Fibroblast of gingiva (primary cell): Measurements from ENCODE around the gene GPR180.

Source experiments
- DNase-seq: peaks from one replicate; pipeline ENCODE4 v3.0.0-alpha.2; 2011; ENCODE audit warnings: low read depth

Gene GPR180

DNA sequence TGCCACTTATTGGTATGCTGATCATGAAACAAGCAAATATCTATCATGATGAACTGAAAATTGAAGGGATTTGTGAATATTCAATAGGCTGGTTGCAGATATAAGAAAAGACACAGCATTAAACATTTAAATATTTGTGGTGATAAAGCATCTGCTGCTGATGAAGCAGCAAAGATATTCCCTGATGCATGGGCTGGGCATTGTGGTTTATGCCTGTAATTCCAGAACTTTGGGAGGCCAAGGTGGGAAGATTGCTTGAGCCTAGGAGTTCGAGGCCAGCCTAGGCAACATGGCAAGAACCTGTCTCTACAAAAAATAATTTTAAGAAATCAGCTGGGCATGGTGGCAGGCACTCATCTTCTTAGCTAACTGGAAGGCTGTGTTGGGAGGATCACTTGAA is 54.5 kb downstream of the GPR180 start:
- DNase-seq = no peak

DNA sequence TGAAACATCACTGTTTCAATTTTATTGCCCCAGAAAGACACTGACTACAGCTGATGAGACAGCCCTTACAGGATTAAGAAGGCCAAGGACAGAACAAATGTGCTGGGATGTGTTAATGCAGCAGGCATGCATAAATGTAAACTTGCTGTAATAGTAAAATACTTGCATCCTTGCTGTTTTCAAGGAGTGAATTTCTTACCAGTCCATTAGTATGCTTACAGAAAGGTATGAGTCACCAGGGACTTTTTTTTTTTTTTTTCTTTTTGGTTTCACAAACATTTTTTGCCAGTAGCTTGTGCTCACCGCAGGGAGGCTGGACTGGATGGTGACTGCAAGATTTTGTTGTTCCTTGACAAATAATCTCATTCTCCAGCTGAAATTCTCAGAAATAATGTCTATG is 55.1 kb downstream of the GPR180 start:
- peak; percentile 95 for DNase-seq

DNA sequence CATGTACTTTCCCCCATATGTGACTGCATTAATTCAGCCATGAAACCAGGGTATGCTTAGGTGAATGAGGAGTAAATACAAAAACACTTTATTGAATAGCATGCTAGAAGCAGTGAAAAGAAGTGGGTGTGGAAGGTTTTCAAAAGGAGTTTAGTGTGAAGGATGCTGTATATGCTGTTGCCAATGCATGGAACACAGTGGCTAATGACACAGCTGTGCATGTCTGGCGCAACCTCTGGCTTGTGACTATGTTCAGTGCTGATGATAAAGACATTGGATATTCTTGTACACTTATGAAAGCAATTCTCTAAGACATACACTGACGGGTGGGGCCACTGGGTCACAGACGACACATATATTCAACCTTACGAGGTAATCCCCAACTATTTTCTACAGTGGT is 55.5 kb downstream of the GPR180 start:
- DNase-seq = peak; percentile 46

DNA sequence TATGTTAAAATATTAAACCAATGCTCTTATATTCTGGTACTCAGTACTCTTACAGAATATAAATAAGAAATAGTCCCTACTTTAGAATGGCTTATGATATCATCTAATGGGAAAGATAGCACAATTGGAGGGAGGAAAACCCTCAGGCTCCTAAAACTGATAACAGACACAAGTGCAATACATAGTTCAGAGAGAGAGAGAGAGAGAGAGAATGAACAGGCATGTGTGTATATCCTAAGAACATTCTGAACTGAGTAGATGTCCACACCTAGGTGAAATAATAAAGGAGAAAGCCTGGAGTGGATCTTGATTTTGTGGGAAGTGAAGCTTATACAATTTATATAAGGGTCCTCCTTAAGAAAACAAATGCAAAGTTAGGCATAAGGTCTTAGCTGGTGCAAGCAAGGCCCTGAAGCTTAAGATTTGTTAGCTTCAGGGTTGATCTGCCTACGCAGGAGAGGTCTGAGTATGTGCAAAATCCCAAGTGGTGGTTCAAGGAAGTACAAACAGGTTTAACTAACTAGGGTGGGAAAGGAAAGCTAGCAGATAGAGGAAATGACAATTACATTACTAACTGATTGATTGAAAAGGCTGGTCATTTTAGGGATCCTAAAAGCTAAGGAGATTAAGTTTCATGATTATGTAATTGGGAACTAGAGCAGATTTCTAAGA is 57.4 kb downstream of the GPR180 start:
- no peak for DNase-seq

DNA sequence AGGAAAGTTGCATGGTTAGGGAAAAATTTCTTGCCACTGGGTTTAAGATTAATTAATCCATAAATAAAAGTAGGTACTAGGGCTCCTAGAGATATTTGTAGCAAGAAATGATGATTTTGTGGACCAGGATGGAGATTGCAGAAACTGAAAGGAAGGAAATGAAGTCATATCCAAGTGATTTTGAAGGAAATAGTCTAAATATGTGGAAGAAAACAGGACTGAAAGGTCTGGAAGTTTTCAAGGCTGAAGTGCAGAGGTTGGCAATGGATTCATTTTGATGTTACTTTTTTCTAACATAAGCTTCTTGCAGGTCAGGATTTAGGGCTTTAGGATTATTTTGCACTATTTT is 57.9 kb downstream of the GPR180 start:
- no peak for DNase-seq

DNA sequence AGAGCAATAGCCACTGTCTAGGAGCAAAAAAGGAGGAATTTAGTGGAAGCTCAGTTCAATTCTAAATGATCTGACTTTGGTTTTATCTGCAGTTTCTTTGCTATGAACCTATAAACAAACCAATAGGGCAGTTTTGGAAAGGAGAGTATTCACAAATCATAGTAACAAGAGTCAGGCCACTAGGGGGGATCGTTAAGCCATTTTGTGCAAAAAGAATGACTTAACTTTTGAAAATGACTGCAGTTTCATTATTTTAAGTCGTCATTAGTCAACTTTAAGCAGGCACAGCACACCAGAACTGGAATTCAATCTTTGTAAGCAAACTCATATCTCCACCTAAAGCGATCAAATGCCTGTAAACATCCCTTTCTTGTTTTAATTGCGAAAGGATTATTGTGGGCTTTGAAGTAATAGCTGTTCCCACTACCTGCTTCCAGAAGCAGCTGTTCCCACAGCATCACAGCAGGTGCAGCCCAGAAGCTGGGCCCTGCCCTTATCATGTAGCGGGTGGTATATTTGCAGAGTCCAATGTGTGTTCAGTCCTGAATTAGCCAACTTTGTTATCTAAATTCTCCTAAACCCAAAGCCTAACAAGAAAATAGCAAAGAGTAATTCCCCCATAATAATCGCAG is 59.2 kb downstream of the GPR180 start:
- peak; percentile 24 for DNase-seq

DNA sequence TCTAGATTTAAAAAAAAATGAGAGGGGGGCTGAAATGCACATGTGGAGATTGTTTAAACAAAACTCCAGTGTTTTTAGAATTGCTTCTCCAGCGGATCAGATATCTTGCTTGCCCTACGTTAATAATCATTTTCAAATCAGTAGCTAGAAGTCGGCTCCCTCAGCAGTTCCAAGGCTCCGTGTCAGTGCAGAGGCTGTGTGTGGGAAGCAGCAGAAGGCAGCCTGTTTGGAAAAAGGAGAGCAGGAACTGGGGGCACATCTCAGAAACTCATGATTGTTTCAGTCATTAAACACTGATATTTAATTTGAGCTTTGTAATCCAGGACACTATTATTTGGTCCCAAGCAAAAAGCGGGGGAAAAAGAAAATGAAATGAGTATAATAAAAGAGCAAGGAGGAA is 59.7 kb downstream of the GPR180 start:
- no peak for DNase-seq

DNA sequence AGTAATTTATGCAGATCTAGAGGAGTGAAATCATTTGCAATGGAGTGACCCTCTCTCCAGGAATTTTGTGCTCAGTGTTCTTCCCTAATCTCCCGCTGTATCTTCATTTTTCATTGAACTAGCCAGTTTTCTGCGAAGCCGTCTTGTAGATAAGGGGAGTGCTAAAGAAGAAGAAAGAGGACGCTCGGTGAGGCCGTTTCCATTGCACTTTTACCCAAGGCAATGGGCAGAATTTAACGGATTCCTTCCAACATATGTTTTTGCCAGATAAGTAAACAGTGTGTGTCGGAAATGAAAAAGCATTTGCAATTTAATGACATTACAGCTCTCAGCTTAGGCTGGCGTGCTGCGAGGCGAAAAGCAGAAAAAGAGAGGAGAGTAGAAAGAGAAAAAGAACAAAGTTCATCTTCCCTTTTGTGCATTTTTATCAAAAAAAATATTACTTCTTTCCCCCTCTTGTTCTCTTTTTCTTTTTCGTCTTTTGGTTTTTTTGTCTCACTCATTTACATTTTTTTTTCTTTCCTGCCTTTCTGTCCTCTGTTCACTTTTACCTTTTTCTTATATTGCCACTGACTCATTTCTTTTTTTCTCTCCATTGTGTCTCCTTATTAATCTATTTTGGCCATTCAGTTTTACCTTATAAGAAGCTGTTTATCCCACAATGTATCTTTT is 60.8 kb downstream of the GPR180 start:
- DNase-seq = no peak

DNA sequence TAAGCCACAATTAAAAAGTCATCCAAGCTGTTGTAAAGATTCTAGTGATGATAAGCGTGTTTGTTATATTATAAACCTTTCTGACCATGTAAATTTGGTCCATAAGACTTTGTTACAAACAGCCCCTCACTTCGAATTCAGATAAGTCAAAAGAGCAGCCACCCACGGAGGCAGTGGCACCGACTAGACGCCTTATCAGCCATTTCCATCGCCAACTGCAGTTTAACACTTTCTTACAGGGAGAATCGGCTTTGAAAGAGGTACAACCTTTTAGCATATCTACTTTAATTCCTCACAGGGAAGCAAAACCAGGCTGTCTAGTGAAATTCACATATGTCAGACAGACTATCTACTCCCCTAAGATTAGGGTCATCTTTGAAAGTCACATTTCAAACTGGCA is 63.2 kb downstream of the GPR180 start:
- DNase-seq = no peak

DNA sequence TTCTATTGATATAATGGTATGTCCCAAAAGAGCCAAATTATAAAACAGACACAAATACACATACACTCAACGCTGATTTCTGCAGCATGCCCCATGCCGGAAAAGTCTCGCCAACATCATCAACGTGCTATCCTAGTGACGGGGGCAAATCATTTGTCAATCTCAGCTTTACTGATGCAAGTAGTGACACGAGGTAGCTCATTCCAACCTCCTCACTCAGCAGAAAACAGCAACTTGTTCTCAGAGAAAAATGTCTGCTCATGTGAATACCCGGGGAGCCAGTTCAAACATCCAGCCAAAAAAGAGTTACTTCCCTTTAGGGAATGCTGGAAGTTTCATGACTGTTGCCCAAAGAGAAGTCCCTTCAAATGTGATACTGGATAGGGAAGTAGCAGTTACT is 64.4 kb downstream of the GPR180 start:
- no peak for DNase-seq

DNA sequence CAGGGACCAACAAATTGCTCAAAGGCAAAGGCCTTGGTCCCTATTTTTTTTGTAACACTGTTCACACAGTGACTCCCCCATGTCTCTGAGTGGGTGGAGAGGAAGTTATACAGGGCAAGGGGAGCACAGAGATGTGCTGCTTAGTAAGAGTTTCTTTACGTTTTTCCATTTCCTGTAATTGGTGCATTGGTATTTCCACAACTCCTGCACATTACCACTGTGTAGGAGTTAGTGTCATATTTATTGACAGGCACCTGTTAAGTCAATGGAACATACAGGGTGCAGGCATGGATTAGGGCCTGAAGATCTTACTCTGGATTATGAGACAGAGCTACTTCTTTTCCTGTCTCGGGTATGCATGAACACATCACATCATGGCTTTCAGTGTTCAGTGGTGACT is 65.5 kb downstream of the GPR180 start:
- DNase-seq = no peak

DNA sequence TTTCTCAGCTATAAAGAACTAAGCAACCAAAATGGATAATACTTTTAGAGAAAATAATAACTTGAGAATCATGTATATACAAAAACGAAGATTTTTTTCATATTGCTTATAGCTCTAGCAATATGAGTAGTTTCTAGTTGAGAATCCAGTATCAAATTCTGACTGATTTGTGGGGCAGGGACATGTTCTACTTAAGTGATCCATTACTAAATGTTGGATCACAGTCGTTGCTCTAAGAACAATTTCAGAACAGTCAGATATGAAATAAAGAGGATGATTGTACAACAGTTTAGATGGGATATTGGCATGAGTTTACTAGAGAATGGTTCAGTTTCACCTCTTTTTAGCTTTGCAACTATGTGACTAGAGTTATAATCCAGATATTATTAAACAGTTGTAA is 70.7 kb downstream of the GPR180 start:
- no peak for DNase-seq

DNA sequence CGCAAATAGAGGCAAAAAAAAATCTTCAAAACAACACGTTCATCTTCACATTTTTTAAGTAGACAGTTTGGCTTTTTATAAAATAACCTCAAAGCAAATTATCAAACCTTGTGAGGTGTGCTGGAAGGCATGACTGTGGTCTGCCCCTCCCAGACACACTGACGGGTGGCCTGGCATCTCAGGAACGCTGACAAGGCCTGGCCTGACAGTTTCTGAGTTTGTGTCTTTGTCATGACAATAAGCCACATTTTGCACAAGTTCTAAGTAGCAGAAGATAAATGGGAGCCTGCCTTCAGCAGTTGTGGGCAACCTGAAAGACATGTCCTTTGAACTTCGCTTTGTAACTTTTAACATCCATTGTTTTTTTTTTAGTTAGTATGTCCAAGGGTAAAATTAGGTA is 72.2 kb downstream of the GPR180 start:
- no peak for DNase-seq

DNA sequence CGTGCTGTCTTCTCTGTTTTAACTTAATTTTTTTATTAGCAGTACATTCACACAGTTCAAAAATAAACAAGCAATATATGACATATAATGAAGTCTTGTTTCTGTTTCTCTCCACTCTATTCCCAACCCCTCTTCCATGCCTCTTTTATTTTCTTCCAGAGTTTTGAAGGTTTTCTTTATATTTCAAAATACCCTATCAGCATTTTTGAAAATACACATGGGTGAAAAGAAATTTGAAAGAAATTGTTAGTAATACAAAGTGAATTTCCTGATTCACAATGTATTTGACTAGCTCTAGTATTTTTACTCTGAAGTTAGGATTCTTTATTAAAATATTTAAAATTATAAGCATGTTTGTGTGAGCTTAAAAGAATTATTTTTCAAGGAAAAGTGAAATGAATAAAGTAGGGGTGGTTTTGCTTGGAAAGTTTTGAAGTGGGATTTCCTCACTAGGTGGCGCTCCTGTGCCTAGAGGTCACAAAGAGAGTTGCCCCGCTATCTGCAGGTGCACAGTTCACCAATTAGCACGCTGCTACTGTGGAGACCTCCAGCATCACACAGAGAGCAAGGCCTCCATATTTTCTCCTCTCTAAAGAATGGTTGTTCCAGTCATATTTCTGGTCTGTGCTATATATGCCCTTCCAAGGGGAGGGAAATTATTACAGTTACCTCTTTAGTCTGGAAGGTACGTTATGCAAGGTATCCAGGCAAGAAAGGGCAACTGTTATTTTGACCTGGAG is 73.1 kb downstream of the GPR180 start:
- peak; percentile 12 for DNase-seq

DNA sequence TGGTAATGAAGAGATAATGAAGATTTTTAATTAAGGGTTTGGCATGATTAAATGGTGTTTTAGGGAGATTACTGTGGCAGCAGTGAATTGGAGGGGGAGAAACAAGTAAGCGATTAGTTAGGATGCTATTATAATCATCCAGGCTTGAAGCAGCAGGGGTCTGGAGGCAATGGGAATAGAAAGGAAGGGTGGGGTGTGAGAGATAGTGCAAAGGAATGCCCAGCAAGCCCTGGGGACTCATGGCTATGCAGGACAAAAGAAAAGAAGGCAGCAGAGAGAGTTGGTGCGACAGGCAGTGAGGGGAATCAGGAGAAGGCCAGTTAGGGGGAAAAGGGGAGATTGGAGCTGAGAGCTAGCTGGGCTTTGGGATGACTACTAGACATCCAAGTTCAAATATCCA is 76.1 kb downstream of the GPR180 start:
- no peak for DNase-seq

DNA sequence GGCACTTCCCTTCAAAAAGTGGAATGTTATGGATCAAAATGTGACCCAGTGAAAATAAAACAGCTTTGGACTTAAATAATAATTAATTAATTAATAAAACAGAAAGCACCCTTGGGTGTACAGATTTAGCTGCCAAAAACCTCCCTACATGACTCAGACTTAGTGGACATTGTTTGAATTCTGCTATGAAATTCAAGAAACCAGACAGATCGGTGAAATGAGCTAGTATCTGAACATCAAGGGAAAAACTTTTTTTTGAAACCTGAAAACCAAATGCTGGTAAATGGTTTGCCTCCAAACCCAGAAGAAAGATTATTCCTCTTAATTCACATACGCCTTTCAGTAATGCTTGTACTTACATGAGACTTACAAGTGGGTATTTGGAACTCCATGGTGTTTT is 77.2 kb downstream of the GPR180 start:
- DNase-seq = no peak

DNA sequence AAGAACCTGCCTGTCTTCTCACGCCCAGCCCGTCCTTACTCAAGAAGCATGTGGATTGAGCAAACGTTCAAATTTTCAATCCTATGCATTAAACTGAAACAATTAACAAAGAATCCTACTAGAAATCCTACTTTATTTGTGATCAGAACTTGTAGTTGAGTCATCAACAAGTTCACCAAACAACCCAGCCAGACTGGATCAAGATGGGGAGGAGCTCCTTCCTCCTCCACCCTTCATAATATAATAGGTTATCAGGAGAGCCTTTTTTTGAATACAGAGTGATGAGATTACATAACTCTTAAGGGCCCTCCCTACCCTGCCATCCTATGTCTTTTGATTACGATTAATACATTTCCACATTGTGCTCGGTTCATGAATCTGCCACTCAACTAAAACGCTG is 78.0 kb downstream of the GPR180 start:
- DNase-seq = no peak

DNA sequence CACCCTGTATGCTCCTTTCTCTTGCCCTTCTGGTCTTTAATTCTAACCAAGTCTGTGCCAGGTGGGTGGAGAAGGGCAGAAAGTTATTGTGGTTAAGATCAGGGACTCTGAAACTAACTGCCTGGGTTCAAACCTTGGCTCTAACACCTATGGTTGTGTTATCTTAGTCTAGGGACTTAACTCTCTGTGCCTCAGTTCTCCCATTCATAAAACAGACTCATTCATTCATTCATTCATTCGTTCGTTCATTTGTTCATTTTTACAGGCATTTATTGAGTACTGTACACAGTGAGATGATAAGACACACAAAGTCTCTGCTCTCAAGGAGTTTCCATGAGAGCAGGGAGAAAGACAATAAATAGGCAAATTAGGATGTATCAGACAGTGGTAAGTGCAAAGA is 80.6 kb downstream of the GPR180 start:
- no peak for DNase-seq

DNA sequence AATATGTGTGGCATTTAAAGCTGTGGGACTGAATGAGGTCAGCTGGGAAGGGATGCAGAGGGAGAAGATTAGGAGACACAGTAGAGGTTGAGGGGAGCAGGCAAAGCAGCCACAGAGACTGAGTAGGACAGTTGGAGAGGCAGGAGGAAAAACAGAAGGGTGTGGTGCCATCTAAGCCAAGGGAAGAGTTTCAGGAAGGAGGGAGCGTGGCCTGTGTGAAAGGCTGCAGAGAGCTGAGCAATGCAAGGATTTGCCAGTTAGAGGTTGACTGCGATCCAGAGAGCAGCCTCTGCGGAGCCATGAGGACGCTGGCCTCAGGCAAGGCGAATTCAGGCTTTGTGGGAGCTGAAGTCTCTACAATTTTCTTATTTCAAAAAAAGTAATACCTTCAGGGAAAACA is 81.8 kb downstream of the GPR180 start:
- DNase-seq = no peak
